Peyer's patch (tissue), 4 donors: ENCODE data around the gene MARCHF11.

Experiments used
- CTCF ChIP-seq, 6 experiments: fragments of 450-650 bp in 4 of 6; fragments of 200-600 bp in 2 of 6; sonication (generic) in 1 of 6; IDR thresholded peaks; one replicate each; pipeline ENCODE4 v1.5.1; 2017 to 2019; ENCODE audit warnings: antibody characterized with exemption in 6 of 6, mild to moderate bottlenecking in 3 of 6, moderate library complexity in 1 of 6
- POLR2A ChIP-seq, 2 donors: fragments of 450-650 bp; IDR thresholded peaks; one replicate each; pipeline ENCODE4 v1.5.1; 2017; ENCODE audit warnings: antibody characterized with exemption in 2 of 2, mild to moderate bottlenecking in 2 of 2, moderate library complexity in 2 of 2

GRCh38 chr5:16178745-16179372, 732 bp downstream of the MARCHF11 start:
- TF ChIP-seq CTCF (IDR thresholded peaks at IDR 0.05) (no peak), POLR2A (IDR thresholded peaks at IDR 0.05) (no peak)
